Measurements from ENCODE around the gene REM2.
A peak's percentile ranks its signal among the peaks of the same experiment; 100 is the strongest.

The REM2 gene

GRCh38 chr14:22883173-22883976 lies at the start of gene REM2:
Gene REM2, plus strand, starts transcription at chr14:22883222. Its CDS starts 66 bp downstream, at chr14:22883288.
- Histone ChIP-seq H3K4me1 (ENCODE audit: control insufficient read depth, insufficient read depth, low read length) (no peaks in the 10 kb centered on the region), H3K36me3 (ENCODE audit: control insufficient read depth, insufficient read depth, low read length) (peaks cover 4% of the 10 kb centered on the region), H3K9ac (ENCODE audit: low read length) (no peak within 1 kb of the TSS), H3K27me3 (ENCODE audit: control insufficient read depth, insufficient read depth, low read length) (no peaks in the 10 kb centered on the region), H3K4me3 (ENCODE audit: low read length) (no peak within 1 kb of the TSS), H3K27ac (ENCODE audit: low read depth, low read length) (no peak within 1 kb of the TSS)

DNA sequence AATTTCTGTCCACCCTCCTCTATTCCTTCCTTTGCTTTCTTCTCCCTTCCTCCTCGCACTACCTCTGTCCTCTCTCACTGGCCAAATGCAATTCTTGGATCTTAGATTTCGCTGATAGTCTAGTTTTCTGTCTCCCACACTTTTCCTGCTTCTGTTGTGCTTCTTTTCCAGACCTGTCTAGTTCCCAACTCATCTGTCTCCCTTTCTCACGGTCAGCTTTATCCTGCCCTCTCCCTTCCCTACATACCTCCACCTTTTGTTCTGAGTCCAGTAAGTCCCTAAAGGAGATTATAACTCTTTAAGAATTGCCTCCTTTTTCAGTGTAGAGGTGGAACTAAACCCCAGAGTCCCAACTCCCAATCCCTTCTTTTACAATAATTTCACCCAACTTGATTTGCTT lies 47.5 kb upstream of the REM2 start:
- no peaks in the 10 kb centered on the region for H3K27me3 ChIP-seq (ENCODE audit: control insufficient read depth, insufficient read depth, low read length)
- no peak overlapping the region for H3K4me3 ChIP-seq (ENCODE audit: low read length)
- no peak overlapping the region for H3K9ac ChIP-seq (ENCODE audit: low read length)
- peak overlapping the region; percentile 96 for H3K27ac ChIP-seq (ENCODE audit: low read depth, low read length)
- peaks cover 15% of the 10 kb centered on the region for H3K4me1 ChIP-seq (ENCODE audit: control insufficient read depth, insufficient read depth, low read length)
- H3K36me3 ChIP-seq (ENCODE audit: control insufficient read depth, insufficient read depth, low read length): peaks cover 7% of the 10 kb centered on the region

GRCh38 chr14:22836301-22837113 lies 46.5 kb upstream of the REM2 start, which contains the start of gene MMP14:
Gene MMP14, plus strand, starts transcription at chr14:22836585. Its CDS starts 233 bp downstream, at chr14:22836818.
- Histone ChIP-seq H3K27me3 (ENCODE audit: control insufficient read depth, insufficient read depth, low read length) (no peaks in the 10 kb centered on the region), H3K4me3 (ENCODE audit: low read length) (peak within 1 kb of the TSS; percentile 94), H3K9ac (ENCODE audit: low read length) (peak within 1 kb of the TSS; percentile 91), H3K27ac (ENCODE audit: low read depth, low read length) (peak within 1 kb of the TSS; percentile 96), H3K36me3 (ENCODE audit: control insufficient read depth, insufficient read depth, low read length) (peaks cover 10% of the 10 kb centered on the region), H3K4me1 (ENCODE audit: control insufficient read depth, insufficient read depth, low read length) (peaks cover 15% of the 10 kb centered on the region)

- peaks cover 15% of the 10 kb centered on the region for H3K4me1 ChIP-seq (ENCODE audit: control insufficient read depth, insufficient read depth, low read length)
- peaks cover 17% of the 10 kb centered on the region for H3K36me3 ChIP-seq (ENCODE audit: control insufficient read depth, insufficient read depth, low read length)
These were observed 45.8 kb upstream of the REM2 start for GRCh38 chr14:22837114-22837749.

DNA sequence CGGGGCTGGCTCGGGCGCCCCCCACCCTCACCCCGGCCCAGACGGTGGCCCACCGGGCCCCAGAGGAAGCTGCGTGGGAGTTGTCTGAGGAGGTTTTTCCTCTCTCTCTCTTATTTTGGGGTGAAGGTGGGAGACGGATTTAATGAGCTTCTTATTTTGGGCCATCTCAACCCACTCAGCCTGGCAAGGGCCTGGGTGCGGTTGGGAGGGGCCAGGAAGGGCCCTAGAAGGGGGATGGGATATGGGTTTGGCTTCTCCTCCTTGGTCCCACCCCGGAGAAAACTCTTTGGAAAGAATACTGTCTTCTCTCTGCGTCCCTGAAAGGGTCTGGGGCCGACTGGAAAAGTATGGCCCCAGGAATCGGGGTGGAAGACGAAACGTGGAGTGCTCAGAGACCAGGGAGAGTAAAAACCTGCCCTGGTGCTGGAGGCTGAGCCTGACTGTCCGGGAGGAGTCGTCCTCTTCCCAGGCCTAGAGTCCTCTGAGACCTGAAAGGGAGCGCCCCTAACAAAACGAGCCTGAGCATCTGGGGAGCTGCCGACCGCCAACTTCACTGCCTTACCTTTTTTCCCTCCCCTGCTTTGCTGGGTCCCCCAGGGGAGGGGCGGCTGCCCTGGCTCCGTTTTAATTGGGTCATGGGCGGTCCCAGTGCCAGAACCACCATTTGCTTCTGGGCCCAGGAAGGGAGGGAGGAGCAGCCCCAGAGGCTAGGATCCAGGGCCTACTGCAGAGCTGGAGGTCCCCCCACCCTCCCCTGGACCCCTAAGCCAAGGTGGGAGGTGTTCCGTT lies 45.1 kb upstream of the REM2 start:
- Histone ChIP-seq H3K27ac (ENCODE audit: low read depth, low read length) (peak overlapping the region; percentile 96), H3K9ac (ENCODE audit: low read length) (peak overlapping the region; percentile 33), H3K4me1 (ENCODE audit: control insufficient read depth, insufficient read depth, low read length) (peaks cover 15% of the 10 kb centered on the region), H3K27me3 (ENCODE audit: control insufficient read depth, insufficient read depth, low read length) (no peaks in the 10 kb centered on the region), H3K36me3 (ENCODE audit: control insufficient read depth, insufficient read depth, low read length) (peaks cover 20% of the 10 kb centered on the region), H3K4me3 (ENCODE audit: low read length) (peak overlapping the region; percentile 94)

More at GRCh38 chr14:22837114-22837749, 45.8 kb upstream of the REM2 start:
- Histone ChIP-seq H3K9ac (ENCODE audit: low read length) (peak overlapping the region; percentile 91), H3K4me3 (ENCODE audit: low read length) (peak overlapping the region; percentile 94), H3K27me3 (ENCODE audit: control insufficient read depth, insufficient read depth, low read length) (no peaks in the 10 kb centered on the region), H3K27ac (ENCODE audit: low read depth, low read length) (peak overlapping the region; percentile 96)

DNA sequence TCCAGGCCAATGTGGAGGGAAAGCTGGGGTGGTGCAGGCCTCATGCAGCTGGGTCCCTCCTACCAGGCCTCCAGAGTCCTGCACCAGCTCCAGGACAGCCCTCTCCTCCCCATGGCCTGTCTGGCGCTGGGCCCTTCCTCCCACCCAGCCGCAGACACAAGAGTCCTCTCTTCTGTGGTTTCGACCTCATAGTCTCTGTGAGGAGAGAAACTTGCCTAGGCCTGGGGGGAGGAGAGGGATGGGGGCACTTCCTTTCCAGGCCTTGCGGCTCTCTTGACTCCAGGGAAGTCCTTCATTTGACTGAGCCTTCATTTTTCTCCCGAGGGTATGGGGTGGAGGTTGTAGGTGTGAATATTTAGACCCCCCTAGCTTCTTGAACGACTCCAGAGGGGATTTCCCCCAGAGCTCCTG lies 44.4 kb upstream of the REM2 start:
- no peaks in the 10 kb centered on the region for H3K27me3 ChIP-seq (ENCODE audit: control insufficient read depth, insufficient read depth, low read length)
- peak overlapping the region; percentile 94 for H3K4me3 ChIP-seq (ENCODE audit: low read length)
- peaks cover 15% of the 10 kb centered on the region for H3K4me1 ChIP-seq (ENCODE audit: control insufficient read depth, insufficient read depth, low read length)
- H3K9ac ChIP-seq (ENCODE audit: low read length): no peak overlapping the region
- peak overlapping the region; percentile 96 for H3K27ac ChIP-seq (ENCODE audit: low read depth, low read length)
- H3K36me3 ChIP-seq (ENCODE audit: control insufficient read depth, insufficient read depth, low read length): peaks cover 26% of the 10 kb centered on the region

GRCh38 chr14:22839159-22839779 lies 43.8 kb upstream of the REM2 start:
- peaks cover 23% of the 10 kb centered on the region for H3K36me3 ChIP-seq (ENCODE audit: control insufficient read depth, insufficient read depth, low read length)
- no peak overlapping the region for H3K9ac ChIP-seq (ENCODE audit: low read length)

DNA sequence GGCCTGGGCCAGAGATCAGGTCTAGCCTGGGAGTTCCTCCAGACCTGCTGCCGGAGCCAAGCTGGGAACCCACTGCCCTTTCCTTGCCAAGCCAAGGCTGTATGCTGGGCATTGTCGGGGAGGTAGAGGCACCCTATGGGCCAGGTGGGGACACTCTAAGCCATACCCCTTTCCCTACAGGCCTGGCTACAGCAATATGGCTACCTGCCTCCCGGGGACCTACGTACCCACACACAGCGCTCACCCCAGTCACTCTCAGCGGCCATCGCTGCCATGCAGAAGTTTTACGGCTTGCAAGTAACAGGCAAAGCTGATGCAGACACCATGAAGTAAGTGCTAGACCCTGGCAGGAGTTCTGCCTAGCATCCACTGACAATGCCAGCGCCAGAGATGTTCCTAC lies 41.7 kb upstream of the REM2 start:
- Histone ChIP-seq H3K27ac (ENCODE audit: low read depth, low read length) (no peak overlapping the region), H3K4me3 (ENCODE audit: low read length) (no peak overlapping the region), H3K27me3 (ENCODE audit: control insufficient read depth, insufficient read depth, low read length) (no peaks in the 10 kb centered on the region), H3K4me1 (ENCODE audit: control insufficient read depth, insufficient read depth, low read length) (peaks cover 20% of the 10 kb centered on the region), H3K36me3 (ENCODE audit: control insufficient read depth, insufficient read depth, low read length) (peaks cover 41% of the 10 kb centered on the region), H3K9ac (ENCODE audit: low read length) (no peak overlapping the region)

More at GRCh38 chr14:22839159-22839779, 43.8 kb upstream of the REM2 start:
- Histone ChIP-seq H3K27me3 (ENCODE audit: control insufficient read depth, insufficient read depth, low read length) (no peaks in the 10 kb centered on the region), H3K4me1 (ENCODE audit: control insufficient read depth, insufficient read depth, low read length) (peaks cover 15% of the 10 kb centered on the region), H3K27ac (ENCODE audit: low read depth, low read length) (peak overlapping the region; percentile 96), H3K4me3 (ENCODE audit: low read length) (peak overlapping the region; percentile 94)

DNA sequence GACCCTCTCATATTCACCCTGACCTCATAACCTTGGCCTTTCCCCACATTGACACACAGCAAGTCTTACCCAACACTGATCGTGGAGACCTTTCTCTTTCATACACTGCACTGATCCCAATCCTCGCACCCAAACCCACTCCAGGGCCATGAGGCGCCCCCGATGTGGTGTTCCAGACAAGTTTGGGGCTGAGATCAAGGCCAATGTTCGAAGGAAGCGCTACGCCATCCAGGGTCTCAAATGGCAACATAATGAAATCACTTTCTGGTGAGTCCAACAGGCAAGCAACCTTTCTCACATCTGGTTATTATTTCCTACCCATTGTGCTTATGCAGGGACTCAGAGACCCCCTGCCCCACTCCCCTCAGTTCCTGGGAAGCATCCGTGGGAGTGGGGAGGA lies 41.3 kb upstream of the REM2 start:
- H3K4me1 ChIP-seq (ENCODE audit: control insufficient read depth, insufficient read depth, low read length): peaks cover 24% of the 10 kb centered on the region
- no peaks in the 10 kb centered on the region for H3K27me3 ChIP-seq (ENCODE audit: control insufficient read depth, insufficient read depth, low read length)
- no peak overlapping the region for H3K9ac ChIP-seq (ENCODE audit: low read length)
- no peak overlapping the region for H3K27ac ChIP-seq (ENCODE audit: low read depth, low read length)
- H3K36me3 ChIP-seq (ENCODE audit: control insufficient read depth, insufficient read depth, low read length): peaks cover 44% of the 10 kb centered on the region
- H3K4me3 ChIP-seq (ENCODE audit: low read length): no peak overlapping the region

DNA sequence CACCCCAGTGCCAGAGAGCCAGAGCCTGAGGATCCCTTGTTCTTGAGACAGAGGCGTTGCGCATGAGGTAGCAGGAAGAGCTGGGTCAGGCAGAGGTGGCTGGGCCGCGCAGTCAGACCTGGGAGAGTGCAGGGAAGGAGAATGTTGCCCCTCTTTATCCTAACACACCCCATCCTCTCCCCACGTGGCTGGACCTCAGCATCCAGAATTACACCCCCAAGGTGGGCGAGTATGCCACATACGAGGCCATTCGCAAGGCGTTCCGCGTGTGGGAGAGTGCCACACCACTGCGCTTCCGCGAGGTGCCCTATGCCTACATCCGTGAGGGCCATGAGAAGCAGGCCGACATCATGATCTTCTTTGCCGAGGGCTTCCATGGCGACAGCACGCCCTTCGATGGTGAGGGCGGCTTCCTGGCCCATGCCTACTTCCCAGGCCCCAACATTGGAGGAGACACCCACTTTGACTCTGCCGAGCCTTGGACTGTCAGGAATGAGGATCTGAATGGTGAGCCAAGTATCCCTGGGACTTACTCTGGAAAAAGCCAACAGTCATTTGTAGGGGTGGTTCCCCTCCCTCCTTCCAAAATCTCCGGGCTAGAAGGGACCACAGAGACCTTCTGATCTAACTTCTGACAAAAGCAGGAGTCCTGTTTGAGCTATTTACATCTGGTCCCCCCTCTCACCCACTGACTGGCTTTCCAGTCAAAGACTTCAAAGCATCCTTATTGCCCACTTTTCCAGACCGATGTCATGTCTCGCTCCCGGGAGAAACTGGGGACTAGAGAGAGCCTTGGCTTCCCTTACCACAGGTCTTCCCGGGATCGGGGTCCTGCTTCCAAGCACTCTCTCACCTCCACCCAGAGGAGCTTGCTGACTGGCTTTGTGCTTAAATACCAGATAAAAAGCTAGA lies 40.6 kb upstream of the REM2 start:
- Histone ChIP-seq H3K9ac (ENCODE audit: low read length) (no peak overlapping the region), H3K4me1 (ENCODE audit: control insufficient read depth, insufficient read depth, low read length) (peaks cover 28% of the 10 kb centered on the region), H3K27ac (ENCODE audit: low read depth, low read length) (no peak overlapping the region), H3K27me3 (ENCODE audit: control insufficient read depth, insufficient read depth, low read length) (no peaks in the 10 kb centered on the region), H3K36me3 (ENCODE audit: control insufficient read depth, insufficient read depth, low read length) (peaks cover 47% of the 10 kb centered on the region), H3K4me3 (ENCODE audit: low read length) (no peak overlapping the region)

All from rectal smooth muscle tissue (tissue), 1 donor.